ENCODE measurements around the gene ATN1. TPM values are rescaled to one million over a fixed set of nuclear protein-coding genes. Genes with fewer than 3 reads are reported as not detected.

The ATN1 gene
- total RNA-seq, 1 experiment from 2014 or later, result 126 TPM

- POLR2A ChIA-PET, result interaction anchor here (0.6 kb wide), 1 partner anchor 17 kb away, joined by 4 read pairs; no protein-coding TSS in a partner anchor
- no peak for DNase-seq
- Mint-ChIP-seq H3K4me3 (ENCODE audit: unreplicated experiment) (peak overlapping the region; percentile 17), H3K27me3 (ENCODE audit: insufficient read depth, unreplicated experiment) (no peaks in the 10 kb centered on the region), H3K36me3 (ENCODE audit: insufficient read depth, unreplicated experiment) (peaks cover 93% of the 10 kb centered on the region), H3K27ac (ENCODE audit: unreplicated experiment) (peak overlapping the region; percentile 98), H3K9me3 (ENCODE audit: unreplicated experiment) (no peaks in the 10 kb centered on the region), H3K4me1 (ENCODE audit: low read depth, unreplicated experiment) (peaks cover 68% of the 10 kb centered on the region)
- H3K4me1 ChIP-seq, result peaks cover 65% of the 10 kb centered on the region
- no peaks in the 10 kb centered on the region for H3K27me3 ChIP-seq (replicated peaks; ENCODE audit: control insufficient read depth, insufficient read depth, low read length)
- H3K9me3 ChIP-seq, result no peaks in the 10 kb centered on the region
- no peak overlapping the region for H3K4me3 ChIP-seq (ENCODE audit: low read depth, low read length)
- CTCF ChIA-PET, result interaction anchor here (0.5 to 2.9 kb wide), 2 partner anchors 39 to 94 kb away, joined by 4 to 11 read pairs; partner anchors contain the start of gene LPCAT3
- intact Hi-C loops (cut with micrococcal nuclease; ENCODE audit: unreplicated experiment), result no loop called here
- H3K36me3 ChIP-seq (ENCODE audit: control insufficient read depth, insufficient read depth, low read length), result peaks cover 16% of the 10 kb centered on the region
- no TSS peak for BruUV-seq (replicated peaks)
- TF ChIP-seq CTCF (IDR thresholded peaks at IDR 0.05; ENCODE audit: insufficient read depth in 1 of 2, low read depth in 1 of 2, low read length in 1 of 2, severe bottlenecking in 1 of 2, unreplicated experiment in 1 of 2), result no peak
Measured at GRCh38 chr12:6979453-6979852, 51.7 kb downstream of the ATN1 start.

- no peaks in the 10 kb centered on the region for H3K9me3 Mint-ChIP-seq (ENCODE audit: unreplicated experiment)
- Histone ChIP-seq H3K9me3 (no peaks in the 10 kb centered on the region), H3K4me3 (ENCODE audit: low read depth, low read length) (no peak overlapping the region), H3K36me3 (ENCODE audit: control insufficient read depth, insufficient read depth, low read length) (peaks cover 16% of the 10 kb centered on the region), H3K4me1 (peaks cover 68% of the 10 kb centered on the region), H3K27me3 (replicated peaks; ENCODE audit: control insufficient read depth, insufficient read depth, low read length) (no peaks in the 10 kb centered on the region)
- BruUV-seq (replicated peaks), result no TSS peak
- H3K4me1 Mint-ChIP-seq (ENCODE audit: low read depth, unreplicated experiment), result peaks cover 68% of the 10 kb centered on the region
- no peak for TF ChIP-seq CTCF (IDR thresholded peaks at IDR 0.05; ENCODE audit: insufficient read depth in 1 of 2, low read depth in 1 of 2, low read length in 1 of 2, severe bottlenecking in 1 of 2, unreplicated experiment in 1 of 2)
- peak overlapping the region; percentile 72 for H3K4me3 Mint-ChIP-seq (ENCODE audit: unreplicated experiment)
- ChIA-PET CTCF (interaction anchor here (0.5 to 2.9 kb wide), 6 partner anchors 16 to 95 kb away, joined by 4 to 13 read pairs (median 8); partner anchors contain the start of genes C12orf57, LPCAT3 and RNU7-1), POLR2A (interaction anchor here (1.4 to 1.9 kb wide), 2 partner anchors 33 to 89 kb away, joined by 4 to 17 read pairs; no protein-coding TSS in a partner anchor)
- peak overlapping the region; percentile 98 for H3K27ac Mint-ChIP-seq (ENCODE audit: unreplicated experiment)
- intact Hi-C loops (cut with micrococcal nuclease; ENCODE audit: unreplicated experiment), result no loop called here
- peaks cover 91% of the 10 kb centered on the region for H3K36me3 Mint-ChIP-seq (ENCODE audit: insufficient read depth, unreplicated experiment)
- no peaks in the 10 kb centered on the region for H3K27me3 Mint-ChIP-seq (ENCODE audit: insufficient read depth, unreplicated experiment)
- DNase-seq, result no peak
Measured at GRCh38 chr12:6980075-6980474, 52.3 kb downstream of the ATN1 start.

- intact Hi-C loops (cut with micrococcal nuclease; ENCODE audit: unreplicated experiment), result loop anchor here (1.0 kb wide), 5 partner anchors 9 to 112 kb away; partner anchors contain the start of genes C1R and LPCAT3
- BruUV-seq (replicated peaks), result no TSS peak
- peak; percentile 68 to 77 for DNase-seq
- H3K4me3 Mint-ChIP-seq (ENCODE audit: unreplicated experiment), result peak overlapping the region; percentile 72
- H3K36me3 Mint-ChIP-seq (ENCODE audit: insufficient read depth, unreplicated experiment), result peaks cover 85% of the 10 kb centered on the region
- H3K4me1 Mint-ChIP-seq (ENCODE audit: low read depth, unreplicated experiment), result peaks cover 68% of the 10 kb centered on the region
- H3K9me3 ChIP-seq, result no peaks in the 10 kb centered on the region
- peaks cover 62% of the 10 kb centered on the region for H3K4me1 ChIP-seq
- H3K36me3 ChIP-seq (ENCODE audit: control insufficient read depth, insufficient read depth, low read length), result peaks cover 14% of the 10 kb centered on the region
- POLR2A ChIA-PET, result interaction anchor here (0.5 to 1.9 kb wide), 12 partner anchors 15 to 951 kb away, joined by 3 to 20 read pairs (median 5); partner anchors contain the start of genes C12orf57, LPCAT3, RNU7-1 and SPSB2
- H3K4me3 ChIP-seq (ENCODE audit: low read depth, low read length), result no peak overlapping the region
- no peaks in the 10 kb centered on the region for H3K9me3 Mint-ChIP-seq (ENCODE audit: unreplicated experiment)
- CTCF ChIA-PET, result interaction anchor here (0.6 to 2.4 kb wide), 9 partner anchors 15 to 129 kb away, joined by 3 to 13 read pairs (median 6); partner anchors contain the start of genes C12orf57, C1RL, LPCAT3 and RNU7-1
- no peak for TF ChIP-seq CTCF (IDR thresholded peaks at IDR 0.05; ENCODE audit: insufficient read depth in 1 of 2, low read depth in 1 of 2, low read length in 1 of 2, severe bottlenecking in 1 of 2, unreplicated experiment in 1 of 2)
- no peaks in the 10 kb centered on the region for H3K27me3 Mint-ChIP-seq (ENCODE audit: insufficient read depth, unreplicated experiment)
- H3K27ac Mint-ChIP-seq (ENCODE audit: unreplicated experiment), result peak overlapping the region; percentile 98
- H3K27me3 ChIP-seq (replicated peaks; ENCODE audit: control insufficient read depth, insufficient read depth, low read length), result no peaks in the 10 kb centered on the region
Measured at GRCh38 chr12:6980740-6981139, 53.0 kb downstream of the ATN1 start.
